ENCODE results near the gene C2orf49. TPM values are rescaled to one million over a fixed set of nuclear protein-coding genes. Genes with fewer than 3 reads are reported as not detected.
A peak's percentile ranks its signal among the peaks of the same experiment; 100 is the strongest.

The C2orf49 gene
- total and polyA plus RNA-seq, 2 of the 8 experiments (the other 6 are each of a cell fraction or from before 2014, with no cell fraction given), result 5.6 to 19.9 TPM

DNA sequence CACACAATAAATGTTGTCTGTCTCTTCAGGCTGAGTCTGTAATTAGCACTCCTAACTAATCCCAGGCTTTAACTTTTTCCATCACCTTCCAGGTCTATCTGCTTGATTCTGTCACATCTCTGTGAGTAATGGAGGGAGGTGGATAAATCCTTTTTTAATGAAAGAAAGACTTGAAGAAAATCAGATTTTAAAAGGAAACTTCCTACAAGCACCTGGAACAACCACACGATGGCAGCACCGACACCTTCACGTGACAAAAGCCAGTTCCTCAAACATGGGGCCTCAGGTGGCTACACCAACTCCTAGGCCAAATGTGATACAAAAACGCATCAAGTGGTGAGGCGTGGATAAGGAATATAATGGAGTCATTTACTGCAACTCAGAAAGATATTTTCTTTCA lies 49.6 kb upstream of the C2orf49 start:
- ChIA-PET CTCF (ENCODE audit: partially characterized antibody) (interaction anchor here (0.6 to 2.3 kb wide), 20 partner anchors 9 to 225 kb away, joined by 3 to 17 read pairs (median 4); no protein-coding TSS in a partner anchor), POLR2A (ENCODE audit: partially characterized antibody) (interaction anchor here (1.0 to 1.2 kb wide), 3 partner anchors 11 to 50 kb away, joined by 3 to 5 read pairs (median 4); partner anchors contain the start of gene C2orf49)
- peak; percentile 74 for FAIRE-seq
- TF ChIP-seq, protein P1, sequence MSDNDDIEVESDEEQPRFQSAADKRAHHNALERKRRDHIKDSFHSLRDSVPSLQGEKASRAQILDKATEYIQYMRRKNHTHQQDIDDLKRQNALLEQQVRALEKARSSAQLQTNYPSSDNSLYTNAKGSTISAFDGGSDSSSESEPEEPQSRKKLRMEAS (IDR thresholded peaks at IDR 0.05), result 0 out of 2 replicates have a peak, but pooled peaks have one; percentile 35
- no peak for TF ChIP-seq SP4 (IDR thresholded peaks at IDR 0.05; ENCODE audit: low read length)

More for the DNA sequence above, 49.6 kb upstream of the C2orf49 start:
- Histone ChIP-seq H3K9ac (replicated peaks in 1 of 4; ENCODE audit: extremely low read depth in 1 of 4, low read depth in 3 of 4, low read length in 3 of 4) (no peak overlapping the region), H3K56ac (replicated peaks; ENCODE audit: insufficient read length, low read depth, low read length) (no peak overlapping the region), H3K9me3 (ENCODE audit: insufficient read depth in 2 of 2, low read depth in 1 of 2, low read length in 1 of 2) (no peaks in the 10 kb centered on the region), H3K27me3 (replicated peaks in 1 of 4; ENCODE audit: control insufficient read depth in 3 of 4, extremely low read depth in 1 of 4, insufficient read depth in 3 of 4, low read length in 3 of 4) (no peaks in the 10 kb centered on the region), H3K23ac (ENCODE audit: insufficient read length) (no peak overlapping the region), H3K79me1 (ENCODE audit: low read depth, low read length) (no peaks in the 10 kb centered on the region), H2AFZ (ENCODE audit: low read length) (no peak overlapping the region), H3K18ac (ENCODE audit: extremely low read depth, low read length) (no peak overlapping the region), H2BK12ac (ENCODE audit: low read depth, low read length) (no peak overlapping the region), H4K20me1 (replicated peaks in 1 of 2; ENCODE audit: control insufficient read depth in 1 of 2, insufficient read depth in 2 of 2, low read length in 2 of 2) (peaks cover 0 to 2% of the 10 kb centered on the region in 2 experiments), H3K23me2 (ENCODE audit: low read depth, low read length) (no peaks in the 10 kb centered on the region; the same call in 1 of the 2 replicates), H2BK120ac (replicated peaks; ENCODE audit: low read depth, low read length) (no peak overlapping the region), H3K4me1 (replicated peaks in 1 of 4; ENCODE audit: control insufficient read depth in 3 of 4, insufficient read depth in 4 of 4, low read length in 3 of 4) (no peaks in the 10 kb centered on the region), H3K4me2 (ENCODE audit: insufficient read depth in 1 of 2, low read depth in 2 of 2, low read length in 2 of 2) (no peak overlapping the region), H3K4ac (replicated peaks; ENCODE audit: insufficient read length, low read depth, low read length) (no peak overlapping the region), H2AK5ac (ENCODE audit: low read depth, low read length) (no peak overlapping the region), H3K36me3 (ENCODE audit: control insufficient read depth in 2 of 4, insufficient read depth in 4 of 4, low read length in 3 of 4) (peaks cover 0 to 6% (median 1%) of the 10 kb centered on the region in 4 experiments; a peak in 4 of 8 replicates), H2BK5ac (ENCODE audit: low read depth, low read length) (no peak overlapping the region), H4K5ac (ENCODE audit: insufficient read length, low read depth, low read length) (no peak overlapping the region), H3K4me3 (ENCODE audit: extremely low read depth in 1 of 4, insufficient read depth in 2 of 4, low read depth in 3 of 4, low read length in 4 of 4) (no peak overlapping the region), H4K8ac (ENCODE audit: extremely low read depth, insufficient read depth, low read length) (no peak overlapping the region), H3K27ac (ENCODE audit: low read depth, low read length) (no peak overlapping the region), H3K79me2 (ENCODE audit: control insufficient read depth in 1 of 2, insufficient read depth in 2 of 2, low read length in 2 of 2) (no peaks in the 10 kb centered on the region), H2BK20ac (ENCODE audit: low read length) (no peak overlapping the region), H3K14ac (ENCODE audit: insufficient read length) (no peak overlapping the region), H4K91ac (replicated peaks; ENCODE audit: insufficient read length, low read length) (no peak overlapping the region), H2BK15ac (ENCODE audit: low read length) (no peak overlapping the region)
- WGBS, 2 experiments (ENCODE audit: extremely low coverage in 1 of 2, insufficient coverage in 1 of 2, insufficient read length in 1 of 2, insufficient replicate concordance in 2 of 2, low coverage in 1 of 2, low lambda C conversion rate in 2 of 2, missing lambda C conversion rate in 1 of 2), result 55% methylated on average over 5 of the region's 5 CpGs; no CpG with 5 or more reads in 1 of the 2 experiments
- DNase-seq (ENCODE audit: low read depth in 1 of 2, low spot score in 2 of 2), result peak in 1 of 2 experiments; percentile 61

All from H1 (cell line).